H9 (cell line): ENCODE measurements around the gene DHX38. TPM values are rescaled to one million over a fixed set of nuclear protein-coding genes. Genes with fewer than 3 reads are reported as not detected.

Source experiments
- DNase-seq: peaks from one replicate; pipeline ENCODE4 v3.0.0-alpha.2; 2017
- H2AFZ ChIP-seq: one replicate; pipeline ENCODE4 v1.6.1; 2013; ENCODE audit warnings: mild to moderate bottlenecking, low read length, control low read depth, moderate library complexity
- H2AK5ac ChIP-seq: 2 replicates; pipeline ENCODE4 v1.6.1; 2013; ENCODE audit warnings: low read length, control low read depth, mixed read lengths; ENCODE audit not compliant: insufficient read length
- H2BK120ac ChIP-seq: one replicate; pipeline ENCODE4 v1.6.1; 2013; ENCODE audit warnings: low read depth, mild to moderate bottlenecking, low read length, control low read depth, inconsistent platforms; ENCODE audit not compliant: poor library complexity, severe bottlenecking
- H2BK12ac ChIP-seq: 2 replicates; pipeline ENCODE4 v1.6.1; 2013; ENCODE audit warnings: low read length, control low read depth, mixed read lengths, low read depth; ENCODE audit not compliant: insufficient read length
- H2BK15ac ChIP-seq: 2 replicates; pipeline ENCODE4 v1.6.1; 2013; ENCODE audit warnings: low read depth, low read length, control low read depth
- H2BK20ac ChIP-seq: one replicate; pipeline ENCODE4 v1.6.1; 2013; ENCODE audit warnings: low read depth, mild to moderate bottlenecking, low read length, control low read depth, inconsistent platforms; ENCODE audit not compliant: poor library complexity, severe bottlenecking
- H2BK5ac ChIP-seq: 2 replicates; pipeline ENCODE4 v1.6.1; 2013; ENCODE audit warnings: low read length, control low read depth, mixed read lengths; ENCODE audit not compliant: insufficient read length
- H3K14ac ChIP-seq: 2 replicates; pipeline ENCODE4 v1.6.1; 2013; ENCODE audit warnings: low read length, control low read depth; ENCODE audit not compliant: insufficient read depth
- H3K18ac ChIP-seq: 2 replicates; pipeline ENCODE4 v1.6.1; 2013; ENCODE audit warnings: low read depth, mild to moderate bottlenecking, mixed read lengths, low read length, control low read depth; ENCODE audit not compliant: insufficient read length
- H3K23ac ChIP-seq: 2 replicates; pipeline ENCODE4 v1.6.1; 2013; ENCODE audit warnings: low read length, control low read depth, mixed read lengths, low read depth; ENCODE audit not compliant: insufficient read length
- H3K23me2 ChIP-seq: 2 replicates; pipeline ENCODE4 v1.6.1; 2013; ENCODE audit warnings: low read depth, mild to moderate bottlenecking, mixed read lengths, low read length, control low read depth; ENCODE audit not compliant: insufficient read length, poor library complexity, severe bottlenecking
- H3K27ac ChIP-seq: 2 replicates; pipeline ENCODE4 v1.5.1; 2013; ENCODE audit warnings: low read length, control low read depth, mixed read lengths, low read depth; ENCODE audit not compliant: insufficient read length
- H3K27me3 ChIP-seq: 2 replicates; pipeline ENCODE4 v1.6.1; 2013; ENCODE audit warnings: low read length, control low read depth, inconsistent platforms; ENCODE audit not compliant: insufficient read depth
- H3K4ac ChIP-seq: 2 replicates; pipeline ENCODE4 v1.6.1; 2013; ENCODE audit warnings: low read depth, mild to moderate bottlenecking, control low read depth, inconsistent platforms, low read length, moderate library complexity
- H3K4me1 ChIP-seq: 2 replicates; pipeline ENCODE4 v1.6.1; 2013; ENCODE audit warnings: low read length, control low read depth, inconsistent platforms; ENCODE audit not compliant: insufficient read depth
- H3K4me2 ChIP-seq: 2 replicates; pipeline ENCODE4 v1.6.1; 2013; ENCODE audit warnings: low read length, control low read depth, mixed read lengths; ENCODE audit not compliant: insufficient read length, insufficient read depth
- H3K56ac ChIP-seq: 2 replicates; pipeline ENCODE4 v1.6.1; 2013; ENCODE audit warnings: low read depth, mild to moderate bottlenecking, mixed read lengths, low read length, control low read depth; ENCODE audit not compliant: insufficient read length
- H3K79me1 ChIP-seq: 2 replicates; pipeline ENCODE4 v1.6.1; 2013; ENCODE audit warnings: low read depth, mild to moderate bottlenecking, moderate library complexity, low read length, control low read depth, inconsistent platforms; ENCODE audit not compliant: insufficient read depth, poor library complexity, severe bottlenecking
- H3K79me2 ChIP-seq: 2 replicates; pipeline ENCODE4 v1.6.1; 2013; ENCODE audit warnings: low read length, control low read depth, inconsistent platforms; ENCODE audit not compliant: insufficient read depth
- H3K9ac ChIP-seq: 2 replicates; pipeline ENCODE4 v1.6.1; 2013; ENCODE audit warnings: low read length, control low read depth, mixed read lengths; ENCODE audit not compliant: insufficient read length; ENCODE audit errors: extremely low read depth
- H3K9me3 ChIP-seq: one replicate; pipeline ENCODE4 v1.6.1; 2013; ENCODE audit warnings: low read depth, low read length, inconsistent platforms; ENCODE audit not compliant: control insufficient read depth
- H3T11ph ChIP-seq: one replicate; pipeline ENCODE4 v1.6.1; 2013; ENCODE audit warnings: mild to moderate bottlenecking, low read length, control low read depth, inconsistent platforms
- H4K20me1 ChIP-seq: one replicate; pipeline ENCODE4 v1.6.1; 2013; ENCODE audit not compliant: control insufficient read depth, insufficient read length, insufficient read depth
- H4K5ac ChIP-seq: 2 replicates; pipeline ENCODE4 v1.6.1; 2013; ENCODE audit warnings: low read depth, mild to moderate bottlenecking, mixed read lengths, low read length, control low read depth; ENCODE audit not compliant: insufficient read length
- H4K8ac ChIP-seq: replicated peaks from 2 replicates; pipeline ENCODE4 v1.6.1; 2013; ENCODE audit warnings: low read length, control low read depth, mixed read lengths, low read depth; ENCODE audit not compliant: insufficient read length
- H4K91ac ChIP-seq: 2 replicates; pipeline ENCODE4 v1.6.1; 2013; ENCODE audit warnings: low read depth, mild to moderate bottlenecking, moderate library complexity, mixed read lengths, low read length, control low read depth; ENCODE audit not compliant: insufficient read length
- H3K27ac Mint-ChIP-seq, 3 experiments: 2 replicates in 2 of 3; 3 replicates in 1 of 3; pipeline ENCODE4 v1.8.0; 2020 to 2021; ENCODE audit warnings: mixed read lengths in 3 of 3, mild to moderate bottlenecking in 1 of 3, moderate library complexity in 1 of 3
- H3K27me3 Mint-ChIP-seq: 2 replicates; pipeline ENCODE4 v1.8.0; 2021; ENCODE audit warnings: low read depth, mild to moderate bottlenecking, moderate library complexity, mixed read lengths
- H3K36me3 Mint-ChIP-seq, 3 experiments: 2 replicates in 2 of 3; 3 replicates in 1 of 3; pipeline ENCODE4 v1.8.0; 2020 to 2021; ENCODE audit warnings: low read depth in 3 of 3, mixed read lengths in 3 of 3; ENCODE audit not compliant: insufficient read depth in 1 of 3
- H3K4me1 Mint-ChIP-seq, 2 experiments: 2 replicates each; pipeline ENCODE4 v1.8.0; 2020; ENCODE audit warnings: mixed read lengths in 2 of 2
- H3K4me3 Mint-ChIP-seq, 2 experiments: 2 replicates in 1 of 2; 3 replicates in 1 of 2; pipeline ENCODE4 v1.8.0; 2020 to 2021; ENCODE audit warnings: mild to moderate bottlenecking in 2 of 2, mixed read lengths in 2 of 2, moderate library complexity in 1 of 2
- H3K9me3 Mint-ChIP-seq, 2 experiments: 2 replicates in 1 of 2; 3 replicates in 1 of 2; pipeline ENCODE4 v1.8.0; 2020; ENCODE audit warnings: mild to moderate bottlenecking in 2 of 2, mixed read lengths in 2 of 2, moderate library complexity in 1 of 2
- WGBS: extraction: QIAGEN DNeasy Blood & Tissue Kit; methylation state at CpG from one replicate; pipeline ENCODE4 v1.1.7; 2013; ENCODE audit warnings: missing lambda C conversion rate, low lambda C conversion rate, mixed read lengths; ENCODE audit not compliant: insufficient read length; ENCODE audit errors: extremely low coverage; 5-methylcytosine and 5-hydroxymethylcytosine counted together
- total RNA-seq: library from RNA; stranded (reverse); gene quantifications from 2 replicates; pipeline ENCODE4 v1.2.1, GENCODE V29; 2021
- TF ChIP-seq, protein P1 (sequence below): fragments of 200-600 bp; sonication (generic); conservative IDR thresholded peaks from 3 replicates; pipeline ENCODE4 v1.8.0; 2021; ENCODE audit warnings: antibody characterized with exemption, mild to moderate bottlenecking

DHX38 gene
- total RNA-seq, 1 experiment from 2014 or later, result 60.5 TPM

DNA sequence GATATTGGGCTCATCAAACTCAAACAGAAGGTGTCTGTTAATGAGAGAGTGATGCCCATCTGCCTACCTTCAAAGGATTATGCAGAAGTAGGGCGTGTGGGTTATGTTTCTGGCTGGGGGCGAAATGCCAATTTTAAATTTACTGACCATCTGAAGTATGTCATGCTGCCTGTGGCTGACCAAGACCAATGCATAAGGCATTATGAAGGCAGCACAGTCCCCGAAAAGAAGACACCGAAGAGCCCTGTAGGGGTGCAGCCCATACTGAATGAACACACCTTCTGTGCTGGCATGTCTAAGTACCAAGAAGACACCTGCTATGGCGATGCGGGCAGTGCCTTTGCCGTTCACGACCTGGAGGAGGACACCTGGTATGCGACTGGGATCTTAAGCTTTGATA is 33.2 kb upstream of the DHX38 start:
- Histone ChIP-seq H3K9me3 (no peaks in the 10 kb centered on the region), H3K18ac (no peak overlapping the region), H3K56ac (no peak overlapping the region), H3K79me1 (no peaks in the 10 kb centered on the region), H4K5ac (no peak overlapping the region), H3K14ac (no peak overlapping the region), H2BK12ac (no peak overlapping the region), H3K23me2 (no peaks in the 10 kb centered on the region), H4K91ac (no peak overlapping the region), H3K23ac (no peak overlapping the region), H4K20me1 (no peaks in the 10 kb centered on the region), H3K4ac (no peak overlapping the region), H3K4me1 (no peaks in the 10 kb centered on the region), H2AK5ac (no peak overlapping the region), H2BK120ac (no peak overlapping the region), H3K27me3 (no peaks in the 10 kb centered on the region), H4K8ac (no peak overlapping the region), H3K27ac (no peak overlapping the region), H2AFZ (no peak overlapping the region), H2BK15ac (no peak overlapping the region), H3T11ph (no peak overlapping the region), H3K79me2 (no peaks in the 10 kb centered on the region), H2BK20ac (no peak overlapping the region), H3K9ac (no peak overlapping the region), H2BK5ac (no peak overlapping the region), H3K4me2 (no peak overlapping the region)
- no peaks in the 10 kb centered on the region for H3K36me3 Mint-ChIP-seq
- H3K9me3 Mint-ChIP-seq, result peaks cover 0 to 3% of the 10 kb centered on the region in 2 experiments; a peak in 2 of 5 replicates
- peaks cover 7% of the 10 kb centered on the region for H3K27me3 Mint-ChIP-seq
- H3K4me3 Mint-ChIP-seq, result no peak overlapping the region
- TF ChIP-seq, protein P1, sequence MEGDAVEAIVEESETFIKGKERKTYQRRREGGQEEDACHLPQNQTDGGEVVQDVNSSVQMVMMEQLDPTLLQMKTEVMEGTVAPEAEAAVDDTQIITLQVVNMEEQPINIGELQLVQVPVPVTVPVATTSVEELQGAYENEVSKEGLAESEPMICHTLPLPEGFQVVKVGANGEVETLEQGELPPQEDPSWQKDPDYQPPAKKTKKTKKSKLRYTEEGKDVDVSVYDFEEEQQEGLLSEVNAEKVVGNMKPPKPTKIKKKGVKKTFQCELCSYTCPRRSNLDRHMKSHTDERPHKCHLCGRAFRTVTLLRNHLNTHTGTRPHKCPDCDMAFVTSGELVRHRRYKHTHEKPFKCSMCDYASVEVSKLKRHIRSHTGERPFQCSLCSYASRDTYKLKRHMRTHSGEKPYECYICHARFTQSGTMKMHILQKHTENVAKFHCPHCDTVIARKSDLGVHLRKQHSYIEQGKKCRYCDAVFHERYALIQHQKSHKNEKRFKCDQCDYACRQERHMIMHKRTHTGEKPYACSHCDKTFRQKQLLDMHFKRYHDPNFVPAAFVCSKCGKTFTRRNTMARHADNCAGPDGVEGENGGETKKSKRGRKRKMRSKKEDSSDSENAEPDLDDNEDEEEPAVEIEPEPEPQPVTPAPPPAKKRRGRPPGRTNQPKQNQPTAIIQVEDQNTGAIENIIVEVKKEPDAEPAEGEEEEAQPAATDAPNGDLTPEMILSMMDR, result no peak
- no CpG with 5 or more reads among the region's 9 CpGs for WGBS
- DNase-seq, result no peak
- 0 out of 4 replicates have a peak, but pooled peaks cover 0 to 3% of the 10 kb centered on the region in 2 experiments for H3K4me1 Mint-ChIP-seq
- no peak overlapping the region; a peak in 1 of 7 replicates for H3K27ac Mint-ChIP-seq
